Esophagus squamous epithelium (tissue), 4 donors: ENCODE measurements around the gene SMYD3.

Experiments used
- POLR2A ChIP-seq, 4 donors: fragments of 450-650 bp; IDR thresholded peaks; one replicate each; pipeline ENCODE4 v1.6.1; 2017; ENCODE audit warnings: antibody characterized with exemption in 4 of 4, mild to moderate bottlenecking in 4 of 4, moderate library complexity in 3 of 4
- TF ChIP-seq, protein P1 (sequence below), 6 experiments: fragments of 450-650 bp in 4 of 6; fragments of 200-600 bp in 2 of 6; sonication (generic) in 2 of 6; IDR thresholded peaks; one replicate each; pipeline ENCODE4 v1.5.1; 2016 to 2019; ENCODE audit warnings: antibody characterized with exemption in 6 of 6, mild to moderate bottlenecking in 4 of 6, moderate library complexity in 4 of 6

DNA sequence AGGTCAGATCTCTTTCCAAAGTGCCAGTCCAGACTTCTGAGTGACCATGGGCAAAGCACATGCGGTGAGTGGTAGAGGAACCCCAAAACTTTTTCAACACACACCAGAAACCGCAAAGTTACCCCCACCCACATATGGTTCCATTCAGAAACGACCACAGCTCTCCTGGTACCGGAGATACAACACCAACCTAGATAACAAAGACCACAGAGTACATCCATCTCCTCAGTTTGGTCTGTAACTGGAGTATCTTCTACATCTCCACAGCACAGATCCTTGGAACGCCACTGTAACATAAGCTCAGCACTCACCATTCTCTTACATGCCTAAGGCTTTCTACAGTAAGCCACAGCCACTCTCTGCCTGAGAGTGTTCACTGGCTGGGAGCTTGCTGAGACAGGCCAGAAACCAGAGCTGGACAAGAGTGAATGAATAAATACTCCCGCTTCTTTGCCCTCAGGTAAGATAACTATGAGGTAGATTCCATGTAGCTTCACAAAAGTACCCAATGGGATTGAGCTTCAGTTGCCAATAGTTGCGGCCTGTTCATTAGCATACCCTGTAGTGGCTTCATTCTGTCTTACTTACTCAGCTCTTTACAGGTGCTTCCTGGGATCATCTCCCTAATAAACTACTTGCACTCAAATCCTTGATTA is 81.8 kb downstream of the SMYD3 start:
- no peak for TF ChIP-seq POLR2A (IDR thresholded peaks at IDR 0.05)
- TF ChIP-seq, protein P1, sequence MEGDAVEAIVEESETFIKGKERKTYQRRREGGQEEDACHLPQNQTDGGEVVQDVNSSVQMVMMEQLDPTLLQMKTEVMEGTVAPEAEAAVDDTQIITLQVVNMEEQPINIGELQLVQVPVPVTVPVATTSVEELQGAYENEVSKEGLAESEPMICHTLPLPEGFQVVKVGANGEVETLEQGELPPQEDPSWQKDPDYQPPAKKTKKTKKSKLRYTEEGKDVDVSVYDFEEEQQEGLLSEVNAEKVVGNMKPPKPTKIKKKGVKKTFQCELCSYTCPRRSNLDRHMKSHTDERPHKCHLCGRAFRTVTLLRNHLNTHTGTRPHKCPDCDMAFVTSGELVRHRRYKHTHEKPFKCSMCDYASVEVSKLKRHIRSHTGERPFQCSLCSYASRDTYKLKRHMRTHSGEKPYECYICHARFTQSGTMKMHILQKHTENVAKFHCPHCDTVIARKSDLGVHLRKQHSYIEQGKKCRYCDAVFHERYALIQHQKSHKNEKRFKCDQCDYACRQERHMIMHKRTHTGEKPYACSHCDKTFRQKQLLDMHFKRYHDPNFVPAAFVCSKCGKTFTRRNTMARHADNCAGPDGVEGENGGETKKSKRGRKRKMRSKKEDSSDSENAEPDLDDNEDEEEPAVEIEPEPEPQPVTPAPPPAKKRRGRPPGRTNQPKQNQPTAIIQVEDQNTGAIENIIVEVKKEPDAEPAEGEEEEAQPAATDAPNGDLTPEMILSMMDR (IDR thresholded peaks at IDR 0.05): no peak
